Hematopoietic multipotent progenitor cell treated with erythropoietin and hydrocortisone succinate and interleukin-3 and kit ligand, for 15 days (in vitro differentiated cells): Measurements from ENCODE around the gene MALT1.
"Not testable (repeated sequence)": the region's sequence is repeated elsewhere in the genome, so short reads cannot be mapped to it uniquely, and the experiment has no call there.

ENCODE experiments used
- DNase-seq: peaks from one replicate; pipeline ENCODE4 v3.0.0-alpha.2; 2015; ENCODE audit warnings: low spot score

Gene MALT1

GRCh38 chr18:58733866-58734265, 62.6 kb downstream of the MALT1 start:
- DNase-seq, result no peak

- DNase-seq, result no peak
Measured at GRCh38 chr18:58738322-58738721, 67.1 kb downstream of the MALT1 start.

- DNase-seq, result no peak
Measured at GRCh38 chr18:58745914-58746313, 74.6 kb downstream of the MALT1 start.

- no peak for DNase-seq
Measured at GRCh38 chr18:58748899-58749595, 77.8 kb downstream of the MALT1 start.

GRCh38 chr18:58753976-58754375, 82.7 kb downstream of the MALT1 start:
- no peak for DNase-seq

- DNase-seq, result no peak
Measured at GRCh38 chr18:58754544-58755068, 83.3 kb downstream of the MALT1 start.

- no peak for DNase-seq
Measured at GRCh38 chr18:58755304-58756010, 84.2 kb downstream of the MALT1 start.

GRCh38 chr18:58756148-58756547, 84.9 kb downstream of the MALT1 start:
- DNase-seq, result no peak

GRCh38 chr18:58756596-58757240, 85.5 kb downstream of the MALT1 start:
- DNase-seq, result no peak

GRCh38 chr18:58757351-58757750, 86.1 kb downstream of the MALT1 start:
- DNase-seq, result not testable (repeated sequence)

- no peak for DNase-seq
Measured at GRCh38 chr18:58758046-58758445, 86.8 kb downstream of the MALT1 start.

- DNase-seq, result no peak
Measured at GRCh38 chr18:58758606-58759005, 87.3 kb downstream of the MALT1 start.

- DNase-seq, result no peak
Measured at GRCh38 chr18:58761241-58761969, 90.1 kb downstream of the MALT1 start.

GRCh38 chr18:58761970-58762780, 90.9 kb downstream of the MALT1 start:
- DNase-seq, result no peak

GRCh38 chr18:58762781-58763171, 91.5 kb downstream of the MALT1 start:
- no peak for DNase-seq

GRCh38 chr18:58766164-58766563, 94.9 kb downstream of the MALT1 start:
- DNase-seq, result no peak

- DNase-seq, result no peak
Measured at GRCh38 chr18:58766946-58767345, 95.7 kb downstream of the MALT1 start.

- peak; percentile 18 for DNase-seq
Measured at GRCh38 chr18:58768293-58768974, 97.2 kb downstream of the MALT1 start.

- no peak for DNase-seq
Measured at GRCh38 chr18:58769321-58769720, 98.1 kb downstream of the MALT1 start.

- no peak for DNase-seq
Measured at GRCh38 chr18:58770601-58771000, 99.3 kb downstream of the MALT1 start.

GRCh38 chr18:58772161-58772560, 100.9 kb downstream of the MALT1 start:
- no peak for DNase-seq
